ENCODE data around the gene RASA3. TPM values are rescaled to one million over a fixed set of nuclear protein-coding genes. Genes with fewer than 3 reads are reported as not detected.

Gene RASA3
- total and polyA plus RNA-seq, 2 of the 8 experiments (the other 6 are each of a cell fraction or from before 2014, with no cell fraction given): 7.5 to 21.9 TPM

DNA sequence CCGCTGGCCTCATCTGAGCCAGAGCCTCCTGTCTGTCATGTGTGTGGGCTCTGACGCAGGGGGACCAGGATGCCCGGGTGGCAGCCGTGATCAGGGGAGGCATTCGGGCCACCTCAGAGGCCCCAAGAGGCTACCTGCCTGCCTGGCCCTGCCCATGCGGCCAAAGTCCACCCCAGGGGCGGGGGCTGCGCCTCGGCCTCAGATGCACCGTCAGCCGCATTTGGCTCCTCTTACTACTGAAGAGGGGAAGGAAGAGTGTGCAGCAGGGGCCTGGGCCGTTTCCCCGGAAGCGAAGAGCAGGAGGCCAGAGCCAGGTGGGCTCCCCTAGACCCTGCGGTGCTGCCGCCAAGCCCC, 192.5 kb downstream of the RASA3 start:
- Histone ChIP-seq H4K5ac (ENCODE audit: insufficient read length, low read depth, low read length) (no peak overlapping the region), H4K20me1 (replicated peaks in 1 of 2; ENCODE audit: control insufficient read depth in 1 of 2, insufficient read depth in 2 of 2, low read length in 2 of 2) (peaks cover 0 to 2% of the 10 kb centered on the region in 2 experiments), H2BK20ac (ENCODE audit: low read length) (no peak overlapping the region), H3K4me1 (replicated peaks in 1 of 4; ENCODE audit: control insufficient read depth in 3 of 4, insufficient read depth in 4 of 4, low read length in 3 of 4) (no peaks in the 10 kb centered on the region; a peak in 2 of 7 replicates), H2BK120ac (replicated peaks; ENCODE audit: low read depth, low read length) (no peak overlapping the region), H3K18ac (ENCODE audit: extremely low read depth, low read length) (no peak overlapping the region; the same call in 1 of the 2 replicates), H3K4ac (replicated peaks; ENCODE audit: insufficient read length, low read depth, low read length) (no peak overlapping the region), H3K79me2 (ENCODE audit: control insufficient read depth in 1 of 2, insufficient read depth in 2 of 2, low read length in 2 of 2) (no peaks in the 10 kb centered on the region), H3K4me3 (ENCODE audit: extremely low read depth in 1 of 4, insufficient read depth in 2 of 4, low read depth in 3 of 4, low read length in 4 of 4) (no peak overlapping the region), H3K9me3 (ENCODE audit: insufficient read depth in 2 of 2, low read depth in 1 of 2, low read length in 1 of 2) (no peaks in the 10 kb centered on the region), H2AFZ (ENCODE audit: low read length) (no peak overlapping the region), H3K23me2 (ENCODE audit: low read depth, low read length) (no peaks in the 10 kb centered on the region), H2BK5ac (ENCODE audit: low read depth, low read length) (no peak overlapping the region), H3K4me2 (ENCODE audit: insufficient read depth in 1 of 2, low read depth in 2 of 2, low read length in 2 of 2) (no peak overlapping the region), H2AK5ac (ENCODE audit: low read depth, low read length) (no peak overlapping the region), H3K9ac (replicated peaks in 1 of 4; ENCODE audit: extremely low read depth in 1 of 4, low read depth in 3 of 4, low read length in 3 of 4) (no peak overlapping the region), H4K8ac (ENCODE audit: extremely low read depth, insufficient read depth, low read length) (peak overlapping the region; percentile 57; the same call in 1 of the 2 replicates), H4K91ac (replicated peaks; ENCODE audit: insufficient read length, low read length) (no peak overlapping the region), H3K14ac (ENCODE audit: insufficient read length) (no peak overlapping the region), H3K27me3 (replicated peaks in 1 of 4; ENCODE audit: control insufficient read depth in 3 of 4, extremely low read depth in 1 of 4, insufficient read depth in 3 of 4, low read length in 3 of 4) (no peaks in the 10 kb centered on the region; a peak in 1 of 7 replicates), H3K79me1 (ENCODE audit: low read depth, low read length) (no peaks in the 10 kb centered on the region), H3K36me3 (ENCODE audit: control insufficient read depth in 2 of 4, insufficient read depth in 4 of 4, low read length in 3 of 4) (no peaks in the 10 kb centered on the region), H3K23ac (ENCODE audit: insufficient read length) (no peak overlapping the region), H3K56ac (replicated peaks; ENCODE audit: insufficient read length, low read depth, low read length) (no peak overlapping the region), H2BK12ac (ENCODE audit: low read depth, low read length) (no peak overlapping the region), H3K27ac (ENCODE audit: low read depth, low read length) (no peak overlapping the region), H2BK15ac (ENCODE audit: low read length) (no peak overlapping the region)
- 87% methylated on average over 16 of the region's 16 CpGs; no CpG with 5 or more reads in 1 of the 2 experiments for whole genome bisulfite sequencing, 2 experiments (ENCODE audit: extremely low coverage in 1 of 2, insufficient coverage in 1 of 2, insufficient read length in 1 of 2, insufficient replicate concordance in 2 of 2, low coverage in 1 of 2, low lambda C conversion rate in 2 of 2, missing lambda C conversion rate in 1 of 2)
- ChIA-PET CTCF (ENCODE audit: partially characterized antibody) (no interaction called here), POLR2A (ENCODE audit: partially characterized antibody) (no interaction called here)
- FAIRE-seq: no peak
- DNase-seq (ENCODE audit: low read depth in 1 of 2, low spot score in 2 of 2): no peak
- TF ChIP-seq SP4 (IDR thresholded peaks at IDR 0.05; ENCODE audit: low read length): no peak
- no peak for TF ChIP-seq TAF1 (IDR thresholded peaks at IDR 0.05; ENCODE audit: low read depth, low read length)
- TF ChIP-seq TBP (IDR thresholded peaks at IDR 0.05; ENCODE audit: low read depth, low read length): no peak
- TF ChIP-seq EGR1 (IDR thresholded peaks at IDR 0.05; ENCODE audit: borderline replicate concordance, low read depth, low read length): no peak
- TF ChIP-seq, protein P1, sequence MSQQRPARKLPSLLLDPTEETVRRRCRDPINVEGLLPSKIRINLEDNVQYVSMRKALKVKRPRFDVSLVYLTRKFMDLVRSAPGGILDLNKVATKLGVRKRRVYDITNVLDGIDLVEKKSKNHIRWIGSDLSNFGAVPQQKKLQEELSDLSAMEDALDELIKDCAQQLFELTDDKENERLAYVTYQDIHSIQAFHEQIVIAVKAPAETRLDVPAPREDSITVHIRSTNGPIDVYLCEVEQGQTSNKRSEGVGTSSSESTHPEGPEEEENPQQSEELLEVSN (IDR thresholded peaks at IDR 0.05): no peak
- TF ChIP-seq NRF1 (IDR thresholded peaks at IDR 0.05; ENCODE audit: low read depth, low read length): no peak
- no peak for TF ChIP-seq RXRA (IDR thresholded peaks at IDR 0.05; ENCODE audit: insufficient read depth, low read depth, low read length)
- no peak for TF ChIP-seq SIN3A (conservative IDR thresholded peaks at IDR 0.05 in 1 of 2, IDR thresholded peaks at IDR 0.05 in 1 of 2; ENCODE audit: low read depth in 1 of 2, low read length in 2 of 2)
- TF ChIP-seq HDAC2 (IDR thresholded peaks at IDR 0.05; ENCODE audit: borderline replicate concordance in 1 of 2, low read depth in 2 of 2, low read length in 2 of 2): no peak
- TF ChIP-seq KDM4A (IDR thresholded peaks at IDR 0.05; ENCODE audit: low read depth, low read length, severe bottlenecking): no peak
- no peak for TF ChIP-seq JUND (IDR thresholded peaks at IDR 0.05; ENCODE audit: low read length)
